Astrocyte of the spinal cord (primary cell): ENCODE data around the gene PTF1A.

Source experiments
- DNase-seq: peaks from one replicate; pipeline ENCODE4 v3.0.0; 2011; ENCODE audit warnings: low read depth, low spot score
- H3K4me3 ChIP-seq: 2 replicates; pipeline ENCODE4 v1.5.1; 2011; ENCODE audit warnings: low read depth, mild to moderate bottlenecking, low read length, moderate library complexity
- in situ Hi-C: cut with HindIII; loops from 2 replicates; pipeline ENCODE4 v1.10.0; 2017; ENCODE audit warnings: low sequenced_read_pairs
- TF ChIP-seq, protein P1 (sequence below): IDR thresholded peaks from 2 replicates; pipeline ENCODE4 v1.5.1; 2012; ENCODE audit warnings: low read depth, mild to moderate bottlenecking, low read length, inconsistent platforms

PTF1A gene

DNA sequence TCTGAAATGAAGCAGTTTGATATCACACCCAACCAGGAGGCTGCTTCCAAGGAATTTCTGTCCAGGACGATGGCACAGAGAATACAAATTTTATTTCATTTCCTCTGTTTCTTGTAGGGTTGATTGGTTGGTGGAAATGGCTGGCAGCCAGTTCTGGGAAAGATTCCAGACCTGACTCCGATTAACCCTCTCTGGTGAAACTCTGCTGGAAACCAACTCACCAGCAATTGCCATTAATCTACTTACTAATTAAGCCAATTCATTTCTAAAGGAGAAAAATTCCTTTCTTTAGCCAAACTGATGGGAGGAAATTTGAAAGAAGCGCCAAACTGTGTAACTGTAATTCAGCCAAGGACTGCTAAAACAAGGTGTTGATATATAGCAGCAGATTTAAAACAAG, 10.7 kb downstream of the PTF1A start:
- H3K4me3 ChIP-seq, result no peak overlapping the region
- DNase-seq, result no peak
- TF ChIP-seq, protein P1, sequence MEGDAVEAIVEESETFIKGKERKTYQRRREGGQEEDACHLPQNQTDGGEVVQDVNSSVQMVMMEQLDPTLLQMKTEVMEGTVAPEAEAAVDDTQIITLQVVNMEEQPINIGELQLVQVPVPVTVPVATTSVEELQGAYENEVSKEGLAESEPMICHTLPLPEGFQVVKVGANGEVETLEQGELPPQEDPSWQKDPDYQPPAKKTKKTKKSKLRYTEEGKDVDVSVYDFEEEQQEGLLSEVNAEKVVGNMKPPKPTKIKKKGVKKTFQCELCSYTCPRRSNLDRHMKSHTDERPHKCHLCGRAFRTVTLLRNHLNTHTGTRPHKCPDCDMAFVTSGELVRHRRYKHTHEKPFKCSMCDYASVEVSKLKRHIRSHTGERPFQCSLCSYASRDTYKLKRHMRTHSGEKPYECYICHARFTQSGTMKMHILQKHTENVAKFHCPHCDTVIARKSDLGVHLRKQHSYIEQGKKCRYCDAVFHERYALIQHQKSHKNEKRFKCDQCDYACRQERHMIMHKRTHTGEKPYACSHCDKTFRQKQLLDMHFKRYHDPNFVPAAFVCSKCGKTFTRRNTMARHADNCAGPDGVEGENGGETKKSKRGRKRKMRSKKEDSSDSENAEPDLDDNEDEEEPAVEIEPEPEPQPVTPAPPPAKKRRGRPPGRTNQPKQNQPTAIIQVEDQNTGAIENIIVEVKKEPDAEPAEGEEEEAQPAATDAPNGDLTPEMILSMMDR, result no peak
- in situ Hi-C loops, result no loop called here

DNA sequence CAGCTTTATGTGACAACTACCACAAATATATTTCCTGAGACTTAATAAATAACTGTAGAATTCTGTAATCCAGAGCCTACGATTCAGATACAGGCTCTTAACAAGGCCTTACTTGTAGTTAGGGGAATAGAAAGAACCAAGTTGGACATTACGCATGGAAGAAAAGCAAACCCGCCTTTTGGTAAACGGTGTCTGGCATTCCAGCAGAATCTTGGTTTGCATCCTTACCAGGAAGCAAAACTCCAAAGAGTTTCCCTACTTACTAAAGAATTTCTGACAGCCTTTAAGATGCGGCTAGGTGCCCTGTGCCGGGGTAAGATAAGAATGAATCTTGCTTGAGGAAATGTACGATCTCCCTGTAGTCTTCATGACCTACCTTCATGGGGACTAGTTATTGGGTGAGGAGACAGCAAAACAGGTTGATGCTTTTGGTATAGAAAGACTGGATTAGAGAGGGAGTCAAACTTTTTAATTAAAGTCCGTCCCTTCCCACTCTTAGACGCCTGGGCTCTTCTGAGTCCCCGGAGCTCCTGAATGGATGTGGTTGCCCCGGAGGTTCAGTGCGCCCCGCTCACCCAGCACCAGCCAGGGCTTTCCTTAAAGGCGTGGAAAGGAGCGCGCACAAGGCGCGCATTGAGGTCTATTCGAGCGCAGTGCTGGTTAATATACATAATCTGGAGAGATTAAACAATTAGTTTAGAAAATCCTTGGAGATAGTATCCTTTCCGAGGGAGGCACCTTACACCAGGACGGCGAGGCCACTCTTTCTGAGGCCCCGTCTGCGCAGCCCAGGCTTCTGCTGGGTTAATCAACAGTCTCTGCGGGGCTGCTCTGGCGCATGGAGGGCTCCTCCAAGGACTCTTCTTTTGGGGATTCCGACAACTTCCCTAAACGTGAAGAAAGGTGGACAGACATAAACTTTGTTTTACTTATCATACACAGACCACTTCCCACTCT, 11.5 kb downstream of the PTF1A start:
- DNase-seq, result no peak
- in situ Hi-C loops, result no loop called here
- H3K4me3 ChIP-seq, result no peak overlapping the region
- TF ChIP-seq, protein P1, result no peak

DNA sequence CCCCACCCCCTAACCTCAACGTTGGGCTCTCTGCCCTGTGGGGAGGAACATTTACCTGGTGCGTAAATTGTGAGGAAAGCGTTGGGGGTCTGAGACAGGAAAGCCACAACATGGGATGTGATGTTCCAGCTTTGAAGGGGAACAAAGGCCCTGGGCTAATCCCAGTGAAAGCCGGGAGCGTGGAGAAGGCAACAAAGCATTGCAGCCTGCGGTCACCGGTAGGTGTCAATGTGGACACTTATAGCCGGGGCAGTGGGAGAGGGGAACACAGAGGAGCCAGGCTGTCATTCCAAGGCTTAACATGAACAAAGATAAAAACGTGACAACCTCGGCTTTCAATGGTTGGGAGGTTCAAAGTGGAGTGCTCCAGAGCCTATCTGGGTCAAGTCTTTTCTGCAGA, 12.7 kb downstream of the PTF1A start:
- no peak for DNase-seq
- TF ChIP-seq, protein P1, result no peak
- in situ Hi-C loops, result no loop called here
- no peak overlapping the region for H3K4me3 ChIP-seq

DNA sequence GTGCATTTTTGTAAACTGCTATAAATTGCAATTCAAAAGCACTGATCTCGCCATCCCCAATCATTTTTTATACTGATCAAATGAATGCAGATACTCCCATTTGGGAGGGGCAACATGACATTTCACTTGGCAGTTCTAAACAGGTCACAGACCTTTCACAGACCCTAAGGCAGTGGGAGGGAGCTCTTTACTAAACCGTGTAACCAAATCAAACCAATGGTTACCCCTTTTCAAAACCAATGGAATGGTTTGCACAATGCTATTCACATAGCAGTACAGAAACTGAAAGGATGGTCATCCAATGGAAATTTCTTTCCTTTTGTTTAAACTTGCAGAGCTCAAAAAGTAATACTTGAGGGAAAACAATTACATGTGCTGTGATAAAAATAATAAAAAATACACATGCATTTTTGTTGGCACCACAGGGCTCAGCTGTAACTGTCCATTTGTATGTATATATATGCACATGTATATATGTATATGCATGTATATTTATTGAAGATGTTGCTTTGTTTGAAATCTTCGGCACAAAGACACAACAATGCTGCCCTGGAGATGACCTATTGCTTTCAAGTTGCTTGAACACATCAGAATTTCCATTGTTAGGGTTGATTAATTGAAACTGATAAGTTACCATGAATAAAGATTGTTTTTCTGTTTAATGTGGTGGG, 14.0 kb downstream of the PTF1A start:
- TF ChIP-seq, protein P1, result no peak
- no peak for DNase-seq

DNA sequence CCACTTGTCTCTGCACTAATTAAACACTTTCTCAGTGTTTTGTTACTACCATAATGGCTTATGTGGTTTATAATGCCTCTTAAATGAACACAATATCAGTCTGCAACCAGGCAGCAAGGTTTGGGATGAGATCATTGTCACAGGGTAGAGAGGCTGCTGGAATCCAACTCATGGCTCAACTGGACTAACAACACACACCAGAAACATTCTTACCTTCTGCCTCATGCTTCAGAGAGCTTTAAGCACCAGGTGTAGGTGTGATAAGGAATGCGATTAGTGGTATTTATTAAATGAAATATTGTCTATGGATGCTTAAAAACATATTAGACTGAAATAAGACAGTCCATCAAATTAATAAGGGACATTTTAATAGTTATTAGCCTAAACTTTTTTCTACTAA, 25.4 kb downstream of the PTF1A start:
- no peak for DNase-seq
- no peak overlapping the region for H3K4me3 ChIP-seq
- in situ Hi-C loops, result no loop called here
- TF ChIP-seq, protein P1, result no peak

More for the DNA sequence above, 14.0 kb downstream of the PTF1A start:
- in situ Hi-C loops, result no loop called here
- H3K4me3 ChIP-seq, result no peak overlapping the region

DNA sequence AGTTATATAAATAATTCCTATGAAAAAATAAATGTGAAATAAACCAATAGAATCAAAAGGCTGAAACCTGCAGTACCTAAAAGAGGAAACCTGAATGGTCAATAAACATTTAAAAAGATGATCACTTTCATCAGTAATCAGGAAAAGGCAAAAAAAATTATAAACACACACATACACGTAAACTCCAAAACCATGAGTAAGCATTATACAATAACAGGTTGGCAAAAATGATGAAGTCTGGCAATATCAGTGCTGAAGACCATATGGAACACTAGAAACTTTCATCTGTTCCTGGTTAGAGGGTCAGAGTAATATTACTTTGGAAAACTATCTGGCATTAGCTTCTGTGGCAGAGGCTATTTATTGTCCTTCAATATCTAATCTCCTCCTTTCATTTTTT, 38.5 kb downstream of the PTF1A start:
- in situ Hi-C loops, result no loop called here
- no peak for DNase-seq
- TF ChIP-seq, protein P1, result no peak
- no peak overlapping the region for H3K4me3 ChIP-seq
